Nucleus accumbens (tissue), 56 donors: Measurements from ENCODE around the gene KCNQ1OT1.

Experiments
- DNase-seq, 56 donors: peaks; one replicate each; lab custom pipeline; 2025; lab: John Stamatoyannopoulos, UW

Gene KCNQ1OT1

DNA sequence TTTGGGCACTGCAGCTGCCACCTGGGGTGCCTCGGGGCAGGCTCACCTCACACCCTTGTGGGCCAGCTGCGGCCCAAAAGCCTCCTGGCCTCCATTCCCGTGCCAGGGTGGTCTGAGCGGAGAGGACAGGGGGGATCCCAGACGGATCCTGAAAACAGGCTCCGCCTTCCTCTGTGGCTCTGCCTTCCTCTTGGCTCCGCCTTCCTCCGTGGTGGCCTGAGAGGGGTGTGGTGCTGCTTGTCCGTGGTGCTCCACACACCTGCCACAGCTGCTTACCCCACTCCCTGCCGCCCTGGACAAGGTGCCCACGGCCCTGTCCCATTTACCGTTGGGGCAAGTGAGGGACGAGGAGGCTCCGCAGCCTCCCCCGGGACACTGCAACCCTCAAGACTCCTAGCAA is 23.2 kb upstream of the KCNQ1OT1 start:
- DNase-seq: no peak

DNA sequence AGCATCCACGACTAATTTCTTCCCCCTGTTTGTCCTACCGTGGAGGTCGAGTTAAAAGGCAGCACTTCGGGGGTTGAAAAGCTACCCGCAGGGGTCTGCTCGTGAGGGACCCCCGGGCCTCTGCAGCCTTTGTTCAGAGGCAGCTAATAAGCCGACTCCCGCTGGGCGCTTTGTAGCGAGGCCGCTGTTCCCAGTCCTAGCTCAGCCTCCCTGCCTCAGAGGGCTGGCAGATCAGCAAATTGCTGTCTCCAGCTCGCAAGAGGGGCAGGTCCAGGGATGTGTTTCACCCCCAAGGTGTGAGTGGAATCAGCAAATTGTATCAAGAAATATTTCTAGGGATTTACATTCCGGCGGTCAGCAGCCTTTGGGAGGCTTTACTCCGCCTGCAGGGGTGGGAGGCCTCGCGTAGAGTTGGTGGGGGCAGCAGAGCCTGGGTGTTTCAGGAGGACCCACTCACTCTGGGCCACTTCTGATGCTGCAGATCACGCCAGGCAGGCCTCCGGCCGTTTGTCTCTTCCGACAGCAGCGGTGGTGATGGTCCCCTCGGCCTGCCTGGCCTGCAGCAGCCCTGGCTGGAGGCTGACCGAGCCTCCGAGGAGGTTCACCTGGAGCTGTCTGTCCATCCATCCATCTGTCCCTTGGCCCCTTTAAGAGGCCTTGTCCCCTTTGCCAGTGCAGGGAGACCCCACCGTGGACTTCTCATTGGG is 21.6 kb upstream of the KCNQ1OT1 start:
- no peak for DNase-seq

DNA sequence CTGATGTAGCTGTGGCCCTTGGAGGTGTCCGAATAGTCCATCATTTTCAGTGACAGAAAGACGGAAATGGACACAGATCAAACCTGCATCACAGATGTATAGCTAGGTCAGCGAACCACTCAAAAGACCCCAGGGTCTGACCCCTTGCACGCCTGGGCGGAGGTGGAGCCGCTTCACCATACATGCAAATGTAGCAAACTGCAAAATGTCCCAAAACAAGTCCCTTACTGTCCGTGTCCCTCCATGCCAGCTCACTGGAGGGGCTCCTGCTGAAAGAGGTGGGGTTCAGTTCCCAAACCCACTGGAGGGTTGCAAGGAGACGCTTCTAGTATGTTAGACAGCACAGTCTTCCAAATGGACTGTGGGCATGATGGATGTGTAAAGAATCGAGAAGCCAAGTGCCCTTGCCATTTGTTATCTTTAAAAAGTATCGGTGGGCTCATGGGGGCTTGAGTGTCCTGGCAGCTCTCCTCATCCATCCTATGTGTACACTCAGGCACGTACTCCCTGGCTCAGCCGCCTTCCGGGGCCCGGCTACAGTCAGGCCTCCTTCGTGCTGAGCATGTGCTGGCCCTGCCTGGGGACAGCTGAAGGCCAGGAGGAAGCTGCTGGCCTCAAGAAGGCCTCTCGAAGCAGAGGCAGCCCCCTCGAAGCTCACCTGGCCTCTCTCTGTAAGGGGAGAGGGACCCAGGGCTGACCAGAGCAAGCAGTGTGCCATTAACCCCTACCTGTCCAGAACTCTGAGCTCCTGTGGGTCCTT is 20.2 kb upstream of the KCNQ1OT1 start:
- DNase-seq: no peak

DNA sequence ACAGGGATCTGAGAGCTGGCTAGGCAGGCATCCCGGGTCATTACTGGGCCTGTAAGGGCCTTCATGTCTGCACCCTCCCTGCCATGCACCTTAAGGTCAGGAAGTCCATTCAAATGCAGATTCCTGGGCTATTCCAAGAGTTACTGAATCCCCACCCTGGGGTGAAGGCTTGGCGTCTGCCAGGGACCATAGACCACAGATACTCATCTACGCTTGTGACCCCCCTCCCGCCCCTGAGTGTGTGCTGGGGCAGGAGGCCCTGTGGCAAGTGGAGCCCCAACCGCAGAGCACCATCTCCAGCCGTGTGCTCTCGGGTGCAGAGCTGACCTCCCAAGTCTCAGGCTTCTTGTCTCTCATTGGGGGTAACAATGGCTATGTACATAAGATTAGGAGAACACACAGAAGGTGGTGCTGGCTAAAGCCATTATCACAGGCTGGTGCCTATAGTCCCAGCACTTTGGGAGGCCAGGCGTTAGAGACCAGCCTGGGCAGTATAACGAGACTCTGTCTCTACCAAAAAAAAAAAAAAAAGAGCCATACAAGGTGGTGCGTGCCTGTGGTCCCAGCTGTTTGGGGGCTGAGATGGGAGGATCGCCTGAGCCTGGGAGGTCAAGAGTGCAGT is 19.1 kb upstream of the KCNQ1OT1 start:
- no peak for DNase-seq

DNA sequence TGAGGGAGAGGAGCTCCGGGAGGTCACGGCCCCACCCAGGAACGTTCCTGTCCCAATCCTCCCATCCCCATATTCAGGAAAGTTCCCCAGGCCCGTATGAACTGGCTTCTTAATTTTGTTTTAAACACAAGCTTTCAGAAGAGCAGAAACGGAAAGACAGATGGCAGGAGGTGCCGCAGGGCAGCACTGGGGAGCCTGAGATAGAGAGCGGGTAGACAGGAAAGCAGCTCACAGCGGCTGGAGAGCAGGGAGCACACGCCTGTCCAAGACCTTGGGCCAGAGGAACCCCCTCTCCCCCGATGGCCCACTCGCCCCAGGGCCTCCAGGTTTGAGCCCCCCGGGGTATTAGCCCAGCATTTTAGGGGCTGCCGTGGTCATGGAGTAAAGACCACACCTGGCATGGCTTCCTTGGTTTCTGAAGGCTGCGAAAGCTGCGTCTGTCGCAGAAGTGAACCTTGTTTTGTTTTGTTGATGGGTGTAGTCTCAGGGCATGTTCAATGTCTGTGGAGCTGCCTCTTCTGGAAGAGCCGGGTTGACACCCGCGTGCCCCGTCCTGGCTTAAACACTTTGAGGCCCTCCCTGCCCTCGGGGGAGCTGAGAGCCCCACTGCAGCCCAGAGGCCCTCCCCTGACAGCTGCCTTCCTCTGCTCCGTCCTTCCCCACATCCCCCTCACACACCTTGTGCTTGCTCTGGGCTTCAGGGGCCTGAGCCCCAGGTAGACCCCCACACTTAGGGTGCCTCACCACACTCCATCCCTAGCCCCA is 17.9 kb upstream of the KCNQ1OT1 start:
- DNase-seq: no peak

DNA sequence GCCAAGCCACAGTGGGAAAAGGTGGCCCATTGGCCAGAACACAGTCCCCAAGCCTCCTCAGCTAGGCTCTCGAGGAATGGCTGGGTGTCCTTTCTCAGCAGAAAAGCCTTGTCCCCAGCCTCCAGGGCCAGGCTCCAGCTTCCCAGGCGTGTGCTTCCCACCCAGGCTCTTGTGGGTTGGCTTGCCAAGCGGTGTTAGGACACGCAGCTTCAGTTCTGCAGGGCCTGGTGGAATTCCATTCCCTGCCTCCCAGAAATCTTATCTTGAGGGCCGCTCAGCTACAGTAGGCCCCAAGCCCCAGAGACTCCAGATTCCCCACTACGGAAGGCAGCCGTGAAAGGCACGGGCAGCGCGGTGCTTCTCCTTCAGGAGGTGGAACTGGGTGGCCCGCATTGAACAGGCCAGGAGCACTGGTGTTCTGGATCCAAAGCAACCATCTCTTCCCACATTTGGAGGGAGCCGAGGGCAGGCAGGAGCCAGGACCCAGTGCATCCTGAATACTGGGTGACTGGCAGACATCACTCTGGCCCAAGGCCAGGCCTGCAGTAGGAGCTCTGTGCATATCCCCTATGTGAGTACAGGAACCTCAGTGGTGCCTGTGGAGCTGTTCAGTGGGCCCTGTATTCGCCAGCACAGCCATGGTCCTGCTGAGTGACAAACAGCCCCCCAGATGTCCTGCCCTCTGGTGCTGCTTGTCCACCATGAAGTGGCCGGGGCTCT is 16.7 kb upstream of the KCNQ1OT1 start:
- no peak for DNase-seq

DNA sequence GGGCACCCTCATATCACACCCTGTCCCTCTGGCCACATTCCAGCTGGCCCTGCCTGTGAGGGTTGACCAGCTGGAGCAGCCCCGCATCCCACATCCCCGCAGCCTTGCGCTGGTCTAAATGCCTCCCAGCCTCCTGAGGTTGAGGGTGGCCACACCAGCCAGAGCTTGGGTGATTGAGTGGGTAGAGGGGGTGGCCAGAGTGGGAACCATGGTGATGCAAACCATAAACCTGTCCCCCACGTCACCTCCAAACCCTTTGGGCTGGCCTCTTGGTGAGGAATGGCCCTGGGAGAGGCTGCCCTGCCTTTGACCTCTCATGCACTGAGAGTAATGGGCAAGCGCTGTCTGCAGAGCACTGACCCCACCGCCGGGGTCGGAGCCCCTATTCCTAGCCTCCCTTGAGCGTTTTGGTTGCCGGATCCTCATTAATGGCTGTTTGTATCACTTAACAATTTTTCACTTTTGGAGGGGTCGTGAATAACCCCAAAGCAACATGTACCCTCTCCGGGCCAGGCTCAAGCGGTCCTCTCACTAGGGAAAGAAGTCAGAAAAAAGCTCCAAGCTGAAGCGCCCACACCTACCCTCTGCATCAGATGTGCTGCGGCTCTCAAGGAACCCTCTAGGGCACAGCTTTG is 16.0 kb upstream of the KCNQ1OT1 start:
- DNase-seq: no peak

DNA sequence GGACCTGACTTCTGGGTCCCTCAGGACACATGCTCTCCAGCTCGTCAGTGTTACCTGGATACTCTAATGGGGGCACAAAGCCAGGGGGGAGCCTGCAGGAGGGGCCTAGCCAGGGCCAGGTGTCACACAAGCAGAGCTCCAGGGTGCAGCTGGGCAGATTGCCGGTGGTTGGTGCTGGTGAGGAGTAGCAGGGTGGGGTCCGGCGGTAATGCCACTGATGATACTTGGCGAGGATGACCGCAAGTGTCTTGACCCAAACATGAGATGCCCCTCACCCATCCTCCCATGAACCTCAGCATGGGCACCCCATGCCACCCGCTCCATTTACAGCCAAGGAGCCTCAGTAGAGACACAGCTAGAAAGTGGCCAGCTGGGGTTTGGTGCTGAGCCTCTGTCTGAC is 15.1 kb upstream of the KCNQ1OT1 start:
- DNase-seq: no peak

DNA sequence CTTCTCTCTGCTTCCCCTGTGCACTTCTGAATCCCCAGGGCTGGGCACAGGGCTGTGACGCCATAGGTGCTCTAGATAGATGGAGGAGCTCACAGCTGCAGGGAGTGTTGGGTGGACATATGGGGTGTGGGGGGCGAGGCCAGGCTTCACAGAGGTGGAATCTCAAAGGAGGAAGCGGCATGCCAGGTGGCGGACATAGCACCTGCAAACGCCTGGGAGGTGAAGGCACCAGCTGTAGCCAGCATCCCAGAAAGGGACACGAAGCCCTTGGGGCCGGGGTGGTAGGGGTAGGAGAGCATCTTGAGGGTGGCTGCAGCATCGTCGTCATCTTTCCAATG is 14.6 kb upstream of the KCNQ1OT1 start:
- DNase-seq: no peak

DNA sequence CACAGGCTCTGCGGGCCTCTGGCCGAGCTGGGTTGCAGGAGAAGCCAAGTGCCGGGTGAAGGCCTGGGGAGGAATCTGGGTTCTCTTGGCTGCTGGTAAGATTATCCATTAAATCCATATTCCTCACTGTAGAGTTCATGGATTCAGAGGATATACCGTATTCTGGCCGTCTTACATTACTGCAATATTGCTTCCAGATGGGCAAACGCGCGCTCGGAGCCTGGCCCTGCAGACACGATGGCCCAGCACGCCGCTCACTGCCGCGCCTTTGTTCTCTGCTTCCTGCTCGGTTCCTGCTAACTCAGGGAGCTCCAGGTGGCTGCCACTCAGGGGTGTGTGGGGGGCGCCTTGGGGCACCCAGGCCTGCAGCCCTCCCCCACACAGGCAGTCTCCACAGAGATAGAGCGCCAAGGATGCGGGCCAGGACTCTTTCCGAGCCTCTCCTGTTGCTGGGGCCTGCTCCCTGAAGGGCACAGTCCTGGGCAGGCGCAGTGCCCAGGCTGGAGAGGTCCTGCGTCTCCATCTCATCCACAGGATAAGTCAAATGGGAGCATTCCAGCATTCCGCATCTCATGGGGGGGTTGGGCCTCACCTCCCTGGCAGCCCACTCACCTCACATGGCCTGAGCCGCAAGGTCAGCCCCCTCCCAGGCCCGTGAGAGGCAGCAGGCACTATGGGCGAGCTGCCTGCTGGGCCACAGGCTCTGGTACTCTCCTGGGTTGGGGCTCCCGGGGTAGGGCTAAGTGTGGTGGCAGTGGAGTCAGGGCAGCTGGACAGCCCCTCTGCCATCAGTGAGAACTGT is 14.1 kb upstream of the KCNQ1OT1 start:
- no peak for DNase-seq

DNA sequence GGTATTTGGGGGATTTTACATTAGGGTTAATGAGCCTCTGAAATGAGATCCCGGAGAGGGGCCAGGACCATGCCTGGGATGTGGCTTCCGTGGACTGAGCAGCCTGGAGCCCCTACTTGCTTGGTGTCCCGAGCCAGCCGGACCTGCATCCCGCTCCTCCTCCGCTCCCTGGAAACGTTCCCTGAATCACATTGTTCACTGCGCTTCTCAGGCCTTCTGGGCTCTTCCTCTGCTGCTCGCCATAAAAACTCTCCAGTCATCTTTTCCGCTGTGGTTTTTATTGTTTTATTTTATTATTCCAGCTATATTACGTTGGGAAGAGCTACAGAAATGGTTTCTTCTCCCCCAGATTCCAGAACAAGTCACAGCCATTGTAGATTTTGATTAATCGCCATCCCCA is 13.3 kb upstream of the KCNQ1OT1 start:
- DNase-seq: no peak

DNA sequence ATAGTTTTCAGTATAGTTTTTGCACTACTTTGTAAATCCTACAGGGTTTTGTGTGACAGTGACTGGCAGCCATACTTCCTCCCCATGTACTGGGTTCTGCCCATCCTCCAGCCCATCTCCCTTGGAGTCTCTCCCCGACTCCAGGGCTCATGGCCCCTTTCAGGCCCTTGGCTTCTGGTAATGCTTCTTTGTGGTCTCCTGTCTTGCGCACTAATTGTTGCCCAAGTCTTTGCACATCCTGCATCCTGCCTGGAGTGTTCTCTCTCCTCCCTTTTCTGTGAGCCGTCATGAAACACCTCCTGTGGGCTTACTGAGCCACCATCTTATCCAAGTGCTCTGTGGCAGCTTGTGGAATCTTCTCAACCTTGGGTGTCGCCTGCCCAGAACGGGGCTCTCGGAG is 11.4 kb upstream of the KCNQ1OT1 start:
- DNase-seq: no peak

DNA sequence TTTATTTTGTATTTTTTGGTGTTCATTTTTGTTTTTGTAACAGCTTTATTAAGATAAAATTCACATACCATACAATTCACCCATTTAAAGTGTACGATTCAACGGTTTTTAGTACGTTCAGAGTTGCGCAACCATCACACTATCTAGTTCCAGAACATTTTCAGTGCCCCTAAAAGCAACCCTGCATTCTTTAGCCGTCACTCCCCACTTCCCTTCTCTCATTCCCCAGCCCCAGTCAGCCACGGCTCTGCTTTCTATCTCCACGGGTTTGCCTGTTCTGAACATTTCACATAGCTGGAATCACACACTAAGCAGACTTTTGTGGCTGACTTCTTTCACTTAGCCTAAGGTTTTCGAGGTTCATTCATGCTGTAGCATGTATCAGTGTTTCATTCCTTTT is 9.6 kb upstream of the KCNQ1OT1 start:
- no peak for DNase-seq

DNA sequence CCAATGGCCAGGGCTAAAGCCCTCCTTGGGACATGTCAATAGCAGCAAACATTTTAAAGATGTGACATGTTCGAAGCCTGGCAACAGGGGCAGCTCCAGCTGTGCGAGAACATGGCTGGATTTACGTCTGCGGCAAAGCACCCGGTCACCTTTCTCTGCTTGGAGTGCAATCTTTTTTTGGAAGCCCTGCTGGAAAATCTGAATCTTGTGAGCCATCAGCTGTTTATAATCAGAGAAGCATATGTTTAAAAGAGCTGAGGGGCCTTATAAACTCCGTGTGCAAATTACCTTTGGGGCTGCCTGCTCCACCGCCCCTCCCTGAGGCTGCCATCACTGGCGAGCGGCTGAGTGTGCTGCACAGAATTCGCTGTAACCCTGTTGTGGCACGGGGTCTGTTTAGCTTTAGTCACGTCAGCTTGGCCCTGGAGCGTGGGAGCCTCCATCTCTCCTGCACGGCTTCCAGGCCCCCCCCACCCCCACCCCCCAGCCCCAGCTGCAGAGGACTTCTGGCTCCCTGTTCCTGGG is 9.0 kb upstream of the KCNQ1OT1 start:
- DNase-seq: no peak

DNA sequence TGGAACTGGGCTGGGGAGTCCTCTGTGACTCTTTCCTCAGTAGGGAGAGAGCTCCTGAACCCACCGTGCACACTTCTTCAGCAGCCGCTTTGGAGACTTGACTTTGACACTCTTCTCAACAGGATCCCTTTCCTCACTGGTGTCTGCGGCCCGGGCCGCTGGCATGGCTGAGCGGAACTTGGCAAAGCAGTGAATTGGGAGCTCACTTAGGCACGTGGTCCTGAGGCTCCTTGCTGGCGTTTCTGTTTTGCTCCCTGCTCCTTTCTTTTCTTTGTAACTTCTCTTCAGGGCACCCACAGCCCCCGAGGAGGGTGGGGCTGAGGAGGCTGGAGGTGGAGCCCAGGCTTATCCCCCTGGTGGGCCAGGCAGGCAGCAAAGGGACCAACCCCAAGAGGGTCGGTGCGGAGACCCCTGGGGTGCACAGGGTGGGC is 8.4 kb upstream of the KCNQ1OT1 start:
- peak in 3 of 56 donors; percentile 16 to 26 (median 26) for DNase-seq

DNA sequence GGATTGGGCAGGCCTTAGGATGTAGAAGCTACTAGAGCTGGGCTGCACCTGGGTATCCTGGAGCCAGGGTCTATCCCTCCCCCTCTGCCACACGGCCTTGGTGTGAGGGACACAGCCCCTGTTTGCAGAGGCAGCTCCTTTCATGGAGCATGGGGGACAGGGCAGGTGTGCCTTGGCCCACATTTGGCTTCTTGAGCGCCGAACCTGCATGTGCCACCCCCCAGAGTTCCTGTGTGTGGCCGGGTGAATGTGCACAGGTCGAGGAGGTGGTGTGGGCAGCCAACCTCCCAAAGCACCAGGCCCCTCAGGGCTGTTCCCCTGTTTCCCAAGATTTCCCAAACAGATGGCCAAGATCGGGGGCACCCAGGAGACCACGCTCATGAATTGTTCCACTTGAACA is 7.9 kb upstream of the KCNQ1OT1 start:
- no peak for DNase-seq

DNA sequence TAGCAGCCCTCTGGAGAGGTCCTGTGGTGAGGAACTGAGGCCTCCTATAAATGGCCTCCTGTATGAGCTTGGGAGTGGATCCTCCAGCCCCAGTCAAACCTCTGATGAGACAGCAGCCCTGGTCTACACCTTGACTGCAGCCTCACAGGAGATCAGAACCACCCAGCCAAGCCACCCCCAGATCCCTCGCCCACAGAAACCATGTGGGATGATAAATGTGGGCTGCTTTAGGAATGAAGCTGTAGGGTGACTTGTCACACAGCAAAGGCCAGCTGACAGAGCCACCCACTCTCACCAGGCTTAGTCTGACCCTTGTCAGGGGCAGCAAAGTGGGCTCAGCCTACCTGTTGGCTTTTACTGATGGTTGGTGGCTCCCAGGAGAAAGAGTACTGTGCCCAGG is 6.5 kb upstream of the KCNQ1OT1 start:
- DNase-seq: no peak

DNA sequence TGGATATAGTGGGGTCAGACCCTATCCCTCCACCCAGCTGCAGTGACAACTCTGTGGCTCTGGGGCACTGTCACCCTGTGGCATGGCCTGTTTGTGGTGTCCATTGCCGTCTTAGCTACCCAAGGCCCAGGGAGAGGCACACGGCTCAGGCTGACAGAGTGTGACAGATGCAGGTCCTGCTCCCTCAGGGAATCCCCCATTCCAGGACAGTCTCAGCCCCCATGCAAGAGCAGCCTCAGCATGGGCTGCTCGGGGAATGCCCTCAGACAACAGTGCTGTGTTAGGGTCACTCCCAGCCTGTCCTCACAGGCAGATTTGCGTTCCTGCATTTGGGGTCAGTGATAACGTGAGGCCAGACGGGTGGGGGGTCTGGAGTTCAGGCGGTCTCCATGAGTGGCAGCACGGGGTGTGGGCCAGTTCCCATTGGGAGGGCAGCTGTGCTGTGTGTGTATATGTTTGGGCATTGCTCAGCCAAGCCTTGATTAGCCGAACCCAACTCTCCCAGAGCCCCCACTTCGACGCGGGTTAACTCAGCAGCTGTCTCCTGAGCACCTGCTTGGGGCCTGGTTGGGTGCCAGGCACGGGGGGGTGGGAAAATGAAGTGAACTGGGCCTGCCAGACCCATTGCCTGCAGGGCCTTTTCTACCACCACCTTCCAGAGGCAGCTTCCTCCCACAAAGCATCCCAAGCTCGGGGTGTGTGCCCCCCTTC is 5.3 kb upstream of the KCNQ1OT1 start:
- DNase-seq: no peak
